Testis (tissue), 2 donors: ENCODE data around the gene LHX4.

Experiments used
- CTCF ChIP-seq, 3 experiments: fragments of 450-650 bp in 2 of 3; fragments of 200-600 bp in 1 of 3; sonication (generic) in 1 of 3; IDR thresholded peaks; one replicate each; pipeline ENCODE4 v1.5.1; 2016 to 2019; ENCODE audit warnings: antibody characterized with exemption in 3 of 3, mild to moderate bottlenecking in 2 of 3, moderate library complexity in 1 of 3
- POLR2A ChIP-seq: fragments of 450-650 bp; IDR thresholded peaks from one replicate; pipeline ENCODE4 v1.6.1; 2017; ENCODE audit warnings: antibody characterized with exemption, mild to moderate bottlenecking, moderate library complexity

DNA sequence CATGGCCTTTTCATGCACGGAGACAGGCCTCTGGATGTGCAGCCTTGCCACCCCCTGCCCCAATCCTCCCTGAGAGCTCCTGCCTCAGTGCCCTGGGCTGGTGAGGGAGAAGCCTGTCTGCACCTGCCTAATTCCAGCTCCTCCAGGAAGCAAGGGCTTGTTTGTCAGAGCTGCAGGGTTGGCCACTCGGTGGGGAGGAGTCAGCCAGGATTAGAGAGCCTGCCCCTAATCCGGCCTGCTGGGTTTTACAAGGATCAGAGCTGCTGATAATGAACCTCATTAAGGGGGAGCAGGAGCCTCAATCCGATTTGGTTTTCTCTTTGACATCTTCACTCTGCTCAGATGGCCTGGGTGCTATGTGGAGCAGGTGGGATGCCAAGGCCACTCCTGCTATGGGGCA is 31.9 kb upstream of the LHX4 start:
- TF ChIP-seq POLR2A (no peak), CTCF (IDR thresholded peaks at IDR 0.05) (no peak)
